Stomach smooth muscle (tissue), 2 donors: ENCODE results near the gene RNF169.
"Not testable (repeated sequence)": the region's sequence is repeated elsewhere in the genome, so short reads cannot be mapped to it uniquely, and the experiment has no call there.

Experiments used
- H3K27ac ChIP-seq: one replicate; pipeline ENCODE4 v1.7.0; 2013; ENCODE audit warnings: mild to moderate bottlenecking, low read length, inconsistent platforms
- H3K27me3 ChIP-seq, 2 donors: one replicate each; pipeline ENCODE4 v1.7.0; 2013; ENCODE audit warnings: low read length in 2 of 2; ENCODE audit not compliant: insufficient read depth in 2 of 2, control insufficient read depth in 1 of 2
- H3K36me3 ChIP-seq, 2 donors: one replicate each; pipeline ENCODE4 v1.7.0; 2013; ENCODE audit warnings: low read length in 2 of 2; ENCODE audit not compliant: control insufficient read depth in 2 of 2, insufficient read depth in 2 of 2
- H3K4me1 ChIP-seq: one replicate; pipeline ENCODE4 v1.7.0; 2013; ENCODE audit warnings: low read length; ENCODE audit not compliant: control insufficient read depth, insufficient read depth
- H3K4me3 ChIP-seq, 2 donors: one replicate each; pipeline ENCODE4 v1.7.0; 2013; ENCODE audit warnings: low read length in 2 of 2
- H3K9ac ChIP-seq, 2 donors: one replicate each; pipeline ENCODE4 v1.7.0; 2013; ENCODE audit warnings: low read length in 2 of 2, mild to moderate bottlenecking in 1 of 2
- H3K9me3 ChIP-seq, 2 donors: one replicate each; pipeline ENCODE4 v1.7.0; 2013; ENCODE audit warnings: low read length in 2 of 2; ENCODE audit not compliant: control insufficient read depth in 2 of 2
- donor health status: healthy.
- donor health status: Pancreatic carcinoma.

Gene RNF169

DNA sequence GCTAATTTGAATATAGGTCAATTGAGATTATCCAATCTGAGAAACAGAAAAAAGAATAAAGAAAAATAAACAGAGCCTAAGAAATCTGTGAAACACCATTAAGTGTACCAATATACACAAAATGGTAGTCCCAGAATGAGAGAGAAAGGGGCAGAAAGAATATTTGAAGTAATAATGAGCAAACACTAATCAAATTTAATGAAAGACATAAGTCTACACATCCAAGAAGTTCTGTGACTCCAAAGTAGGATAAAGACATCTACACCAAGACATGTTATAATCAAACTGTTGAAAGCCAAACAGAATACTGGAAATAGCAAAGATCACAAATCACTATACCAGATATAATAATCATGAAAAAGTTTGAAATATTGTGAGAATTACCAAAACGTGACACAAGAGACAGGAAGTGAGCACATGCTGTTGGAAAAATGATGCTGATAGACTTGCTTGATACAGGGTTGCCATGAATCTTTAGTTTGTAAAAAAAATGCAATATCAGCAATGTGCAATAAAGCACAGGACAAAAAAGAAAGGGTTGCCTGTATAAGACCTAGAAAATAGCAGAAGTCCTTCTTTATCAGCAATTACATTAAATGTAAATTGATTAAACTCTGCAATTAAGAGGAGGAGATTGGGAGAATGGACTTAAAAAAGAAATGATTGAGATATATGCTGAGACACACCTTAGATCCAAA lies 75.8 kb downstream of the RNF169 start:
- Histone ChIP-seq H3K36me3 (peaks cover 0 to 5% of the 10 kb centered on the region in 2 donors), H3K4me1 (peaks cover 16% of the 10 kb centered on the region), H3K9me3 (no peaks in the 10 kb centered on the region), H3K27ac (no peak overlapping the region), H3K27me3 (no peaks in the 10 kb centered on the region), H3K4me3 (no peak overlapping the region), H3K9ac (no peak overlapping the region)

DNA sequence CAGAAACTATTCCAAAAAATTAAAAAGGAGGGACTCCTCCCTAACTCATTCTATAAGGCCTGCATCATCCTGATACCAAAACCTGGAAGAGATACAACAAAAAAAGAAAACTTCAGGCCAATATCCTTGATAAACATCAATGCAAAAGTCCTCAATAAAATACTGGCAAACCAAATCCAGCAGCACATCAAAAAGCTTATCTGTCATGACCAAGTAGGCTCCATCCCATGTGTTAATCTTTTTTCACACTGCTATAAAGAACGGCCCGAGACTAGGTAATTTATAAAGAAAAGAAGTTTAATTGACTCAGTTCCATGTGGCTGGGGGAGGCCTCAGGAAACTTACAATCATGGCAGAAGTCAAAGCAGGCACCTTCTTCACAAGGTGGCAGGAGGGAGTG lies 76.9 kb downstream of the RNF169 start:
- H3K27ac ChIP-seq, H3K27me3 ChIP-seq, H3K9ac ChIP-seq, H3K4me3 ChIP-seq, H3K36me3 ChIP-seq, H3K9me3 ChIP-seq: not testable (repeated sequence)
- peaks cover 10% of the 10 kb centered on the region for H3K4me1 ChIP-seq

DNA sequence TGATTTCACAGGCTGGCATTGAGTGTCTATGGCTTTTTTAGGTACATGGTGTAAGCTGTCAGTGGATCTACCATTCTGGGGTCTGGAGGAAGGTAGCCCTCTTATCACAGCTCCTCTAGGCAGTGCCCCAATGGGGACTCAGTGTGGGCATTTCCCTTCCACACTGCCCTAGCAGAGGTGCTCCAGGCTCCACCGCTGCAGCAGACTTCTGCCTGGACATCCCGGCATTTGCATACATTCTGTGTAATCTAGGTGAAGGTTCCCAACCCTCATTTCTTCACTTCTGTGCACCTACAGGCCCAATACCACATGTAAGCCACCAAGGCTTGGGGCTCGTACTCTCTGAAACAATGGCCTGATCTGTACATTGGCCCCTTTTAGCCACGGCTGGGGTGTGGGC lies 78.3 kb downstream of the RNF169 start:
- Histone ChIP-seq H3K4me3 (no peak overlapping the region), H3K9me3 (no peaks in the 10 kb centered on the region), H3K27me3 (no peaks in the 10 kb centered on the region), H3K27ac (no peak overlapping the region), H3K9ac (no peak overlapping the region), H3K4me1 (peaks cover 8% of the 10 kb centered on the region), H3K36me3 (no peaks in the 10 kb centered on the region)

DNA sequence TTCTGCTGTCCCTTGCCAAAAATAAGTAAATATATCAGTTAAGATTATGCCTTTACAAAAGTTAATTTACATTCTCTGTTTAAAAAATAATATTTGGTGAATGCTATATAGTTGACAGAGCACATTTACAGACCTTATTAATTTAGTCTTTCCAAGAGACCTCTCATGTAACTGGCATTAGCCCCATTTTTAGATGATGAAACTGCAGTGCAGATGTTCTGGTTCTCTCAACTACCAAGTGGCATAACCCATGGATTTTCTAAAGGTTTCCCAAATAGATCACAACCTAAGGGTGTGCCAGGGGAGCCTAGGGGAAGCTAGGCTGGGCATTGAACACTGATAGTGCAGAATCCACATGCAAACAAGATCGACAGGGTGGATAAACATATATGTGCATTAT lies 88.5 kb downstream of the RNF169 start:
- Histone ChIP-seq H3K4me1 (peaks cover 5% of the 10 kb centered on the region), H3K4me3 (no peak overlapping the region), H3K9me3 (no peaks in the 10 kb centered on the region), H3K27ac (no peak overlapping the region), H3K36me3 (peaks cover 18 to 28% of the 10 kb centered on the region in 2 donors), H3K9ac (no peak overlapping the region), H3K27me3 (no peaks in the 10 kb centered on the region)

DNA sequence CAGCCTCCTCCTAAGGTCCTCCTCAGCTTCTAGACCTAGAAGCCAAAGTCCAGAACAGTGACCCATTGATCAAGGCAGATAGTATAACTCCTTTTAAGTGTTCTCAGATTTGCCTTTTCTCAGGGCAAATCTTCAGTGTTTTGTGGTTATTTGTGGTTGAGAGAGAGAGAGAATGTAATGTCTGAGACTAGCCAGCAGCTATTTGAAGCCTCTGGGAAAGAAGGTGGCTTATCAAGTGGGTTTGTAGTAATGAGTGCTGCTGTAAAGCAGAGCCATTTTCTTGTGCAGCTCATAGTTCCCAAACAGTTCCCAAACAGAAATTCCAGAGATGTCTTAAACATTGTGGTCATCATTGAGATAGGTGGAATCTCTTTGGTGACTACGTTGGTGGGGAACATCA lies 89.5 kb downstream of the RNF169 start:
- Histone ChIP-seq H3K4me3 (no peak overlapping the region), H3K36me3 (peaks cover 23 to 28% of the 10 kb centered on the region in 2 donors), H3K9ac (no peak overlapping the region), H3K27ac (no peak overlapping the region), H3K27me3 (no peaks in the 10 kb centered on the region), H3K4me1 (peaks cover 5% of the 10 kb centered on the region), H3K9me3 (no peaks in the 10 kb centered on the region)

DNA sequence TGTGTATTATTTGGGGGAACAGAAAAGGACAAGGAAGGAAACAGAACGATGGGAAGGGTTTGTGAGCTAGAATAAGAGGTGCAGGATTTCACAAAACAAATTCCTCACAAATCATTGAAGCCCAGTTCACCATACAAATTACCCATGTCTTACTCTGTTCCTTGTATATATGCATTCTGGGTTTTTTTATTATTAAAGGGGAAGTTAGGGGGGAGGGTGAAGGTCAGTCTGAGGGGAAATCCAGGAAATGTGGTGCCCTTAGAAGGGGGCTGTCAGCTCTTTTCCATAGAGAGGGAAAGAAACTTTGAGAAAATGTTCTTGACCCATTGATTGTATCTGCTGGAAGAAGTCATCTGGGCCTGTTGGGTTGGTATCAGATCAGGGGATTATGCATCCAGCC lies 90.8 kb downstream of the RNF169 start:
- peaks cover 34 to 35% of the 10 kb centered on the region in 2 donors for H3K36me3 ChIP-seq
- H3K27me3 ChIP-seq: no peaks in the 10 kb centered on the region
- H3K4me1 ChIP-seq: peaks cover 2% of the 10 kb centered on the region
- H3K4me3 ChIP-seq: no peak overlapping the region
- no peak overlapping the region for H3K27ac ChIP-seq
- no peak overlapping the region for H3K9ac ChIP-seq
- H3K9me3 ChIP-seq: no peaks in the 10 kb centered on the region

DNA sequence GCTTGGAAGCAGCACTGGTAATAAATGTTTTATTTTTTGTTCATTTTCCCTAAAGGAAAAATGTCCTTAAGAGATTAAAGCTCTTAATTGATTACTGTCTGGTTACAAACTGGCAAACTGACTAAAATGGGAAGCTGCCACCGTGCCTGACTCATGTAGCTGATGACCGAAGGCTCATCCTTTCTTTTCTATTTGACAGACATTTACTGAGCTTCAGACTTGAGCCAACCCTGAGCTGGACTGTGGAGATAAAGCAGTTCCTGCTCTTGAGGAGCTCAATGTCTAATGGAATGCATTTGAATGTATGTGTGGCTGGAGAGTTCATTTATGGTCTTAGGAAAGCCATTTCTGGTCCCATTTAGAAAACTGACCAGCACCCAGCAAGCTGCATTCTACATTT lies 91.3 kb downstream of the RNF169 start:
- H3K4me1 ChIP-seq: no peaks in the 10 kb centered on the region
- no peak overlapping the region for H3K4me3 ChIP-seq
- no peaks in the 10 kb centered on the region for H3K27me3 ChIP-seq
- peaks cover 35 to 39% of the 10 kb centered on the region in 2 donors for H3K36me3 ChIP-seq
- H3K9me3 ChIP-seq: no peaks in the 10 kb centered on the region
- no peak overlapping the region for H3K27ac ChIP-seq
- H3K9ac ChIP-seq: no peak overlapping the region

DNA sequence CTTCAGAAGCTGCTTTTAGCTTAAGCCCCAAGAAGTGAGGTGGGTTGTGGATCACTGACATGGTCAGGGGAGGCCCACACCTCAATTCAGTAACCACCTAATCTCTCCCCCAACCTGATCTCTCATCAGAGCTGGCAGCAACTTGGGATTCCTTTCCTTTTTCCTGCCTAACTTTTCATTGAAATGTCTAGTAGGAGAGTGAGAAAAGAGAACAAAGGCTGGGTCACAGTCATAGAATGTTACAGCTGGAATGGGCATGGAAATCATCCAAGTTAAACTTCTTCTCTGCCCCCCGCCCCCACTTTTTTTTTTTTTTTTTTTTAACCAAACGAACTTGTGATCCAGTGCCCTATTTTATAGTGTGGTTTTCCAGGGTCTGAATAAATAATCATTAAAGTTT lies 91.8 kb downstream of the RNF169 start:
- Histone ChIP-seq H3K9me3 (no peaks in the 10 kb centered on the region), H3K36me3 (peaks cover 35 to 42% of the 10 kb centered on the region in 2 donors), H3K27ac (no peak overlapping the region), H3K27me3 (no peaks in the 10 kb centered on the region), H3K4me3 (no peak overlapping the region), H3K4me1 (no peaks in the 10 kb centered on the region), H3K9ac (no peak overlapping the region)

DNA sequence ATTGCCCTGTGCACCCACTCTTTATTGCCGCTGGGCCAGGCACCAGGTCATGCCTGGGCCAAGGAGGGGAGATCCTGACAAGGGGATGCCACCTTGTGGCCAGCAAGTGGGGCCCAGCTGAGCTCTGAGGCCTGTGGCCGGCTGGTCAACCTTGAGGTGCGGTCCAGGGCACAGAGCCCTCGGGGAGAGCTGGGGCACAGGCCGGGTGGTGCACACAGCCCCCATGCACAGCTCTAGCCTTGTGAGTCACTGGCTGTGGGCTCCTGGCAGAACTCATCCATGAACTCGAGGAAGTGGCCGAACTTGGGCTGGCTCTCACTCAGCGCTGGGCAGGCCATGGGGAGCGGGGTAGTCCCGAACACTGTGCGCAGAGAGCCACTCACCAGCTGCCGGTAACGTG lies 94.3 kb downstream of the RNF169 start:
- Histone ChIP-seq H3K9ac (no peak overlapping the region), H3K27me3 (no peaks in the 10 kb centered on the region), H3K36me3 (peaks cover 30 to 42% of the 10 kb centered on the region in 2 donors), H3K4me1 (no peaks in the 10 kb centered on the region), H3K9me3 (no peaks in the 10 kb centered on the region), H3K4me3 (no peak overlapping the region), H3K27ac (no peak overlapping the region)

DNA sequence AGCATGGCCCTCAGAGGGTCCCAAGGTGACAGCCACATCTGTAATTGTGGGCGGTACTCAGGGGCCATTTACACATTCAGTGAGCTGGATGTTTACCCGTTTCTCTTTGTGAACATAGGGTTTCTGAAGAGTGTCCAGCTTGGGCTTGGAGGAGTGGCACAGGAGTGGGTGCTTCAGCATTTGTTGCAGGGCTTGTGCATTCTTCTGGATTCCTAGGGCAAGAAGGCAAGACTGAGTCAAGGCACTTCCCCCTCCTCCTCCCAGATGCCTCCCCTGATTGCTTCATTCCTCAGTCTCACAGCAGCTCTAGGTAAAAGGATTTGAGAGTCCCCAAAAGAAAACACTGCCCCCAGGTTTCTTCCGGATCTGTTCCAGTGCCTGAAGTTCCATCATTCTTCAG lies 95.4 kb downstream of the RNF169 start:
- Histone ChIP-seq H3K36me3 (peaks cover 30 to 48% of the 10 kb centered on the region in 2 donors), H3K4me3 (no peak overlapping the region), H3K27me3 (no peaks in the 10 kb centered on the region), H3K27ac (no peak overlapping the region), H3K9ac (no peak overlapping the region), H3K9me3 (no peaks in the 10 kb centered on the region), H3K4me1 (no peaks in the 10 kb centered on the region)

DNA sequence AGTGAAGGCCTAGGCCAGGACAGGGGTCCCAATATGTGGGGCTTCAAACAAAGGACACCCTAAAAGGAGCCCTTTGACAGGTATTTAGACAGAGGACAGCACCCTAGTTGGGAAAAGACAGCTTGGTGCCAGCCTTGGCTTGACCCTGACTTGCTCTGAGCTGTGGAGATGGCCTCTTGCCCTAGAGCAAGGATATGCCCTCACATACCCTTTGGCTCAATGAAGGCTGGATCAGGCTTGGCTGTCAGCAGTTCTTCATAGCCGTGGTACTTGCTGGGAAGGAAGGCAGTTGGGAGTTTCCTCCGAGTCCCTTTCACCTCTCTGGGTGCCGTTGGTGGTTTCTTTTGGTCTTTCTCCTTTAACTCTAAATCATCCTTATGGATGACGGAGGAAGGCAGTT lies 96.2 kb downstream of the RNF169 start:
- H3K9ac ChIP-seq: no peak overlapping the region
- no peaks in the 10 kb centered on the region for H3K27me3 ChIP-seq
- no peak overlapping the region for H3K27ac ChIP-seq
- H3K4me3 ChIP-seq: no peak overlapping the region
- no peaks in the 10 kb centered on the region for H3K9me3 ChIP-seq
- peaks cover 30 to 48% of the 10 kb centered on the region in 2 donors for H3K36me3 ChIP-seq
- no peaks in the 10 kb centered on the region for H3K4me1 ChIP-seq
